HG03521 (cell line): ENCODE results near the gene ERBB3.
A peak's percentile ranks its signal among the peaks of the same experiment; 100 is the strongest.

Experiments
- ATAC-seq: cut with Tn5 transposase; IDR thresholded peaks from one replicate; pipeline ENCODE4 v1.9.1; 2021; ENCODE audit warnings: mild to moderate bottlenecking, moderate library complexity; ENCODE audit not compliant: unreplicated experiment

ERBB3 gene

GRCh38 chr12:56129942-56130495 is 50.1 kb downstream of the ERBB3 start:
- no peak for ATAC-seq

GRCh38 chr12:56130876-56131275 is 50.9 kb downstream of the ERBB3 start:
- ATAC-seq: no peak

- ATAC-seq: no peak
Observed at GRCh38 chr12:56134897-56135296, 54.9 kb downstream of the ERBB3 start.

- ATAC-seq: no peak
Observed at GRCh38 chr12:56137853-56138571, 58.0 kb downstream of the ERBB3 start.

- no peak for ATAC-seq
Observed at GRCh38 chr12:56141946-56142784, 62.2 kb downstream of the ERBB3 start.

GRCh38 chr12:56143217-56143616 is 63.3 kb downstream of the ERBB3 start:
- no peak for ATAC-seq

- no peak for ATAC-seq
Observed at GRCh38 chr12:56143870-56144269, 63.9 kb downstream of the ERBB3 start.

GRCh38 chr12:56145217-56145616 is 65.3 kb downstream of the ERBB3 start:
- ATAC-seq: no peak

GRCh38 chr12:56146492-56147460 is 66.8 kb downstream of the ERBB3 start:
- no peak for ATAC-seq

GRCh38 chr12:56150563-56150962 is 70.6 kb downstream of the ERBB3 start:
- ATAC-seq: no peak

- ATAC-seq: peak; percentile 28
Observed at GRCh38 chr12:56151672-56152131, 71.7 kb downstream of the ERBB3 start.

GRCh38 chr12:56152132-56152755 is 72.3 kb downstream of the ERBB3 start, which contains the start of gene MYL6B:
TSS of gene MYL6B (plus strand) at chr12:56152587. CDS start at chr12:56153919, 1,332 bp downstream.
- peak; percentile 87 for ATAC-seq
